Measurements from ENCODE around the gene PSD2. TPM values are rescaled to one million over a fixed set of nuclear protein-coding genes. Genes with fewer than 3 reads are reported as not detected.

The PSD2 gene
- total and polyA plus RNA-seq, 10 of the 15 experiments (the other 5 are each of a cell fraction or from before 2014, with no cell fraction given), result 0.02 to 0.14 (median 0.03) TPM; not detected in 5

DNA sequence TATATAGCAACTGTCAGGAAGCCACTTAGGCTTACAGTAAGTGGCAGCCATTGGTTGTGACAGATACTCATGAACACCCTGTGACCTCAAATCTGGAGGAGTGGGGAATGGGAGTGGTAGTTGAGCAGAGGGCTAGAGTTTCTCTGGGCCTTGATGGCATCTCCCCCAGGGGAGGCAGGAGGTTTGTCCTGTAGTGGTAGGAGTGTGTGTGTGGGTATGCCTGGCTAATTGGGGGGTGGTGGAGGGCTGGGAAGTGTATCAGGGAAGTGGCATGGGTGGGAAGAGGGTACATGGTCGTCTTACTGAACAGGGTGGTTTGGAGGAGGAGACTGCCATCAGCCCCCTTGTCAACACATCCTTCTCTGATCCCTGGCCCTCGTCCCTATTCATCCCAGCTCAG, 71.5 kb downstream of the PSD2 start (continued):
- TF ChIP-seq, protein P1, sequence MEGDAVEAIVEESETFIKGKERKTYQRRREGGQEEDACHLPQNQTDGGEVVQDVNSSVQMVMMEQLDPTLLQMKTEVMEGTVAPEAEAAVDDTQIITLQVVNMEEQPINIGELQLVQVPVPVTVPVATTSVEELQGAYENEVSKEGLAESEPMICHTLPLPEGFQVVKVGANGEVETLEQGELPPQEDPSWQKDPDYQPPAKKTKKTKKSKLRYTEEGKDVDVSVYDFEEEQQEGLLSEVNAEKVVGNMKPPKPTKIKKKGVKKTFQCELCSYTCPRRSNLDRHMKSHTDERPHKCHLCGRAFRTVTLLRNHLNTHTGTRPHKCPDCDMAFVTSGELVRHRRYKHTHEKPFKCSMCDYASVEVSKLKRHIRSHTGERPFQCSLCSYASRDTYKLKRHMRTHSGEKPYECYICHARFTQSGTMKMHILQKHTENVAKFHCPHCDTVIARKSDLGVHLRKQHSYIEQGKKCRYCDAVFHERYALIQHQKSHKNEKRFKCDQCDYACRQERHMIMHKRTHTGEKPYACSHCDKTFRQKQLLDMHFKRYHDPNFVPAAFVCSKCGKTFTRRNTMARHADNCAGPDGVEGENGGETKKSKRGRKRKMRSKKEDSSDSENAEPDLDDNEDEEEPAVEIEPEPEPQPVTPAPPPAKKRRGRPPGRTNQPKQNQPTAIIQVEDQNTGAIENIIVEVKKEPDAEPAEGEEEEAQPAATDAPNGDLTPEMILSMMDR (IDR thresholded peaks at IDR 0.05 in 2 of 3, conservative IDR thresholded peaks at IDR 0.05 in 1 of 3; ENCODE audit: control insufficient read depth in 2 of 3, extremely low read depth in 1 of 3, insufficient read depth in 1 of 3, low read depth in 3 of 3, low read length in 3 of 3), result no peak
- TF ChIP-seq RBBP5 (conservative IDR thresholded peaks at IDR 0.05) (no peak), ZNF217 (IDR thresholded peaks at IDR 0.05) (no peak), SMC3 (IDR thresholded peaks at IDR 0.05; ENCODE audit: borderline replicate concordance, low read length) (no peak), RAD21 (IDR thresholded peaks at IDR 0.05; ENCODE audit: insufficient read depth, low read depth, low read length) (no peak), ZSCAN29 (IDR thresholded peaks at IDR 0.05) (no peak), SRF (IDR thresholded peaks at IDR 0.05; ENCODE audit: low read depth in 2 of 2, low read length in 2 of 2) (no peak)
- TF ChIP-seq, protein P2, sequence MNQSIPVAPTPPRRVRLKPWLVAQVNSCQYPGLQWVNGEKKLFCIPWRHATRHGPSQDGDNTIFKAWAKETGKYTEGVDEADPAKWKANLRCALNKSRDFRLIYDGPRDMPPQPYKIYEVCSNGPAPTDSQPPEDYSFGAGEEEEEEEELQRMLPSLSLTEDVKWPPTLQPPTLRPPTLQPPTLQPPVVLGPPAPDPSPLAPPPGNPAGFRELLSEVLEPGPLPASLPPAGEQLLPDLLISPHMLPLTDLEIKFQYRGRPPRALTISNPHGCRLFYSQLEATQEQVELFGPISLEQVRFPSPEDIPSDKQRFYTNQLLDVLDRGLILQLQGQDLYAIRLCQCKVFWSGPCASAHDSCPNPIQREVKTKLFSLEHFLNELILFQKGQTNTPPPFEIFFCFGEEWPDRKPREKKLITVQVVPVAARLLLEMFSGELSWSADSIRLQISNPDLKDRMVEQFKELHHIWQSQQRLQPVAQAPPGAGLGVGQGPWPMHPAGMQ (IDR thresholded peaks at IDR 0.05; ENCODE audit: borderline replicate concordance), result no peak
- TF ChIP-seq, protein P3, sequence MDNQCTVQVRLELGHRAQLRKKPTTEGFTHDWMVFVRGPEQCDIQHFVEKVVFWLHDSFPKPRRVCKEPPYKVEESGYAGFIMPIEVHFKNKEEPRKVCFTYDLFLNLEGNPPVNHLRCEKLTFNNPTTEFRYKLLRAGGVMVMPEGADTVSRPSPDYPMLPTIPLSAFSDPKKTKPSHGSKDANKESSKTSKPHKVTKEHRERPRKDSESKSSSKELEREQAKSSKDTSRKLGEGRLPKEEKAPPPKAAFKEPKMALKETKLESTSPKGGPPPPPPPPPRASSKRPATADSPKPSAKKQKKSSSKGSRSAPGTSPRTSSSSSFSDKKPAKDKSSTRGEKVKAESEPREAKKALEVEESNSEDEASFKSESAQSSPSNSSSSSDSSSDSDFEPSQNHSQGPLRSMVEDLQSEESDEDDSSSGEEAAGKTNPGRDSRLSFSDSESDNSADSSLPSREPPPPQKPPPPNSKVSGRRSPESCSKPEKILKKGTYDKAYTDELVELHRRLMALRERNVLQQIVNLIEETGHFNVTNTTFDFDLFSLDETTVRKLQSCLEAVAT (IDR thresholded peaks at IDR 0.05), result no peak

All from GM12878 (cell line).